NB4 (cell line): ENCODE results near the gene DPY19L3.
"Not testable (repeated sequence)": the region's sequence is repeated elsewhere in the genome, so short reads cannot be mapped to it uniquely, and the experiment has no call there.

Source experiments
- DNase-seq: peaks from one replicate; pipeline ENCODE4 v3.0.0; 2010; ENCODE audit warnings: low read depth
- H3K4me3 ChIP-seq: one replicate; pipeline ENCODE4 v1.5.1; 2011; ENCODE audit warnings: mild to moderate bottlenecking, low read depth, low read length, moderate library complexity
- CTCF ChIP-seq: IDR thresholded peaks from one replicate; pipeline ENCODE4 v1.5.1; 2012; ENCODE audit warnings: low read depth, low read length
- MAX ChIP-seq: IDR thresholded peaks from 2 replicates; pipeline ENCODE4 v1.6.1; 2011; ENCODE audit warnings: low read depth, low read length
- MYC ChIP-seq: IDR thresholded peaks from 2 replicates; pipeline ENCODE4 v1.6.1; 2011; ENCODE audit warnings: low read depth, low read length
- POLR2A ChIP-seq: IDR thresholded peaks from 2 replicates; pipeline ENCODE4 v1.6.1; 2011; ENCODE audit warnings: mild to moderate bottlenecking; ENCODE audit not compliant: insufficient read length; ENCODE audit errors: extremely low read depth

DPY19L3 gene

DNA sequence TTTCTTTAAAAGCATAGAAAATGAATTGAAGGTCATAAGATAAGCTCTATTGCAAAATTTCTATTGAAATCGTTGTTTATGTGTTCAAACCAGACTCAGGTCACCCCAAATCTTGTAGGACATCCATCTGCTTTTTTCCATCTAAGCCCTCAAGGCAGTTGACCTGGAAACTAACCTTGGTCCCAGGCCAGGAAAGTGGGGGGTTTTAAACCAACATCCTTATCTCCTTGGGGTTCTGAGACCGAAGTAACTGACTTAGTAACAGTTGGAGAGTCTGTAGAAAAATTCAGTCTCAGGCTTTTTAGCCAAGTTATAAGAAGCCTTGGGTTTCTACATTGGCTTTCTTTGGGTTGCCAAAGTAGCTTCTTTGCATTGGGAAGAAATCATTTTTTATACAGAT is 36.8 kb upstream of the DPY19L3 start:
- no peak for TF ChIP-seq MAX
- TF ChIP-seq CTCF: no peak
- no peak for TF ChIP-seq POLR2A
- TF ChIP-seq MYC: no peak
- no peak for DNase-seq
- H3K4me3 ChIP-seq: no peak overlapping the region

DNA sequence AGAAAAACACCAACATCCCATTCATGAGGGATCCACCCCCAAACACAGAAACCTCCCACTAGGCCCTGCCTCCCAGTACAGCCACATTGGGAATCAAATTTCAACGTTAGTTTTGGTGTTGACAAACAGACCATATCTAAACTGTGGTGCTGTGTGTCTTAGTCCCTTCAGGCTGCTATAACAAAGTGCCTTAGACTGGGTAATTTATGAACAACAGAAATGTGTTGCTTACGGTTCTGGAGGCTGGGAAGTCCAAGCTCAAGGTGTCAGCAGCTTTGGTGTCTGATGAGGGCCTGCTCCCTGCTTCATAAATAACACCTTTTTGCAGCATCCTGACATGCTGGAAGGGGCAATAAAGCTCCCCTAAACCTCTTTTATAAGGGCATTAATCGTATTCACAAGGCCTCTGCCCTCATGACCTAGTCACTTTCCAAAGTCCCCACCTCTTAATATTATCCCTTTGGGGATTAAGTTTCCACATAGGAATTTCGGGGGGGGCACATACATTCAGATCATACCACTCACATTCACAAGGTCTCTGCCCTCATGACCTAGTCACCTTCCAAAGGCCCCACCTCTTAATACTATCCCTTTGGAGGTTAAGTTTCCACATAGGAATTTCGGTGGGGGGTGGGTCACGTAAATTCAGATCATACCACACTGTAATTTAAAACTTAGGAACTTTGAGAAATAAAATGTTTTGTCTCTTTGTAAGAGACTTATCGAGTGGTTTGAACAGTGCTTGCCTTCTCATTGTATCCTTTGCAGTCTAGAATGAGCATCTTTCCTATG is 32.6 kb upstream of the DPY19L3 start:
- no peak for TF ChIP-seq CTCF
- no peak for TF ChIP-seq MYC
- TF ChIP-seq POLR2A: no peak
- TF ChIP-seq MAX: no peak
- DNase-seq: no peak
- no peak overlapping the region for H3K4me3 ChIP-seq

GRCh38 chr19:32373585-32374295 is 31.8 kb upstream of the DPY19L3 start:
- H3K4me3 ChIP-seq: no peak overlapping the region
- TF ChIP-seq MYC: no peak
- TF ChIP-seq POLR2A: no peak
- TF ChIP-seq MAX: no peak
- no peak for TF ChIP-seq CTCF
- no peak for DNase-seq

GRCh38 chr19:32374362-32374761 is 31.2 kb upstream of the DPY19L3 start:
- not testable (repeated sequence) for H3K4me3 ChIP-seq, DNase-seq

DNA sequence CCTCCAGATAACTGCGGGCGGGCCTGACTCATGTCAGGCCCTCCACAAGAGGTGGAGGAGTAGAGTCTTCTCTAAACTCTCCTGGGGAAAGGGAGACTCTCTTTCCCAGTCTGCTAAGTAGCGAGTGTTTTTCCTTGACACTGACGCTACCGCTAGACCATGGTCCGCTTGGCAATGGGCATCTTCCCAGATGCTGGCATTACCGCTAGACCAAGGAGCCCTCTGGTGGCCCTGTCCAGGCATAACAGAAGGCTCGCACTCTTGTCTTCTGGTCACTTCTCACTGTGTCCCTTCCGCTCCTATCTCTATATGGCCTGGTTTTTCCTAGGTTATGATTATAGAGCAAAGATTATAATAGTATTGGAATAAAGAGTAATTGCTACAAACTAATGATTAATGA is 28.5 kb upstream of the DPY19L3 start:
- H3K4me3 ChIP-seq, DNase-seq: not testable (repeated sequence)

DNA sequence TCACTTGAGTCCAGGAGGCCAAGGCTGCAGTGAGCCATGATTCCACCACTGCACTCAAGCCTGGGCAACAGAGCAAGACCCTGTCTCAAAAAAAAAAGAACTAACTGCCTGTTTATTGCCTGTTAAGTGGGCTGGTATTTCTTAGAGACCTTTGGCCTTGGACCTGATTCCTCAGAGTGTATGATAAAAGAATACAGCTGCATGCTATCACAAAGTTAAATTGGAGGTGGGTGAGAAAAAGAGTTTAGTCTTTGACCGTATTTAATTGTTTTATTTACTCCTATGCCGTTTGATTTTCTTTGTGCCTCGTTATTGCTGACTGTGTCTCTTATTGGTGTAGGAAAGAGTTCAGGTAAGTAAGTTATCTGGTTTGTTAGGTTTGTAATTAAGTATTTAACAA is 25.3 kb upstream of the DPY19L3 start:
- no peak for DNase-seq
- no peak overlapping the region for H3K4me3 ChIP-seq
- TF ChIP-seq MAX (no peak), CTCF (no peak), MYC (no peak), POLR2A (no peak)
